Adipose tissue (tissue), 3 donors: ENCODE measurements around the gene ATF5. TPM values are rescaled to one million over a fixed set of nuclear protein-coding genes. Genes with fewer than 3 reads are reported as not detected.
"Not testable (repeated sequence)": the region's sequence is repeated elsewhere in the genome, so short reads cannot be mapped to it uniquely, and the experiment has no call there.

Experiments
- H3K27ac ChIP-seq: one replicate; pipeline ENCODE4 v1.5.1; 2013; ENCODE audit warnings: low read depth, low read length
- WGBS, 3 donors: extraction: QIAGEN DNeasy Blood & Tissue Kit; methylation state at CpG; one replicate each; pipeline ENCODE4 v1.1.7; 2013; 5-methylcytosine and 5-hydroxymethylcytosine counted together
- polyA plus RNA-seq, 3 donors: library from polyadenylated mRNA; stranded (reverse); fragments of 200-250 nt; gene quantifications; one replicate each; pipeline ENCODE4 v1.2.3, GENCODE V29; 2013
- donor health status: healthy with polysubstance abuse.
- donor health status: Bipolar disorder and iron deficiency.
- donor health status: healthy.

ATF5 gene
- polyA plus RNA-seq, 3 donors: 37.0 to 77.0 (median 41.7) TPM

- no peak overlapping the region for H3K27ac ChIP-seq
- WGBS, 3 donors: 84 to 95% (median 90%) methylated on average over 19 to 25 of the region's 25 CpGs
These were observed 3.7 kb downstream of the ATF5 start for GRCh38 chr19:49932731-49933131.

GRCh38 chr19:49933643-49934042, 4.6 kb downstream of the ATF5 start:
- no peak overlapping the region for H3K27ac ChIP-seq
- WGBS, 3 donors: 75 to 90% (median 86%) methylated on average over 8 of the region's 8 CpGs

GRCh38 chr19:49936549-49936948, 7.5 kb downstream of the ATF5 start:
- WGBS, 3 donors: 59 to 74% (median 67%) methylated on average over 5 of the region's 5 CpGs
- no peak overlapping the region for H3K27ac ChIP-seq

GRCh38 chr19:49937750-49938381, 8.9 kb downstream of the ATF5 start:
- WGBS, 3 donors: 10 to 20% (median 19%) methylated on average over 35 of the region's 35 CpGs
- H3K27ac ChIP-seq: no peak overlapping the region

- WGBS, 3 donors: 47 to 71% (median 68%) methylated on average over 4 of the region's 4 CpGs
- H3K27ac ChIP-seq: no peak overlapping the region
These were observed 9.7 kb downstream of the ATF5 start for GRCh38 chr19:49938662-49939061.

GRCh38 chr19:49939721-49940481, 10.9 kb downstream of the ATF5 start:
- WGBS, 3 donors: 48 to 79% (median 78%) methylated on average over 7 of the region's 7 CpGs
- H3K27ac ChIP-seq: no peak overlapping the region

GRCh38 chr19:49940482-49940791, 11.4 kb downstream of the ATF5 start:
- H3K27ac ChIP-seq: no peak overlapping the region
- WGBS, 3 donors: 90 to 92% (median 91%) methylated on average over 5 of the region's 5 CpGs

- not testable (repeated sequence) for H3K27ac ChIP-seq
- WGBS, 3 donors: 58 to 93% (median 75%) methylated on average over 5 of the region's 5 CpGs
These were observed 15.6 kb downstream of the ATF5 start for GRCh38 chr19:49944567-49944966.

GRCh38 chr19:49946415-49946814, 17.4 kb downstream of the ATF5 start:
- no peak overlapping the region for H3K27ac ChIP-seq
- 70 to 89% (median 88%) methylated on average over 8 of the region's 8 CpGs for WGBS, 3 donors

- 68 to 79% (median 77%) methylated on average over 11 of the region's 11 CpGs for WGBS, 3 donors
- H3K27ac ChIP-seq: no peak overlapping the region
These were observed 21.0 kb downstream of the ATF5 start for GRCh38 chr19:49949742-49950589.

GRCh38 chr19:49950590-49950948, 21.6 kb downstream of the ATF5 start:
- no peak overlapping the region for H3K27ac ChIP-seq
- 61 to 87% (median 87%) methylated on average over 5 of the region's 5 CpGs for WGBS, 3 donors

GRCh38 chr19:49950956-49951526, 22.0 kb downstream of the ATF5 start:
- WGBS, 3 donors: 83 to 88% (median 85%) methylated on average over 13 of the region's 13 CpGs

GRCh38 chr19:49951806-49952478, 22.9 kb downstream of the ATF5 start:
- H3K27ac ChIP-seq: no peak overlapping the region
- 55 to 78% (median 74%) methylated on average over 9 of the region's 9 CpGs for WGBS, 3 donors

More at GRCh38 chr19:49950956-49951526, 22.0 kb downstream of the ATF5 start:
- no peak overlapping the region for H3K27ac ChIP-seq

GRCh38 chr19:49952479-49952836, 23.5 kb downstream of the ATF5 start:
- H3K27ac ChIP-seq: no peak overlapping the region

GRCh38 chr19:49952906-49953305, 23.9 kb downstream of the ATF5 start:
- H3K27ac ChIP-seq: no peak overlapping the region
- 41 to 79% (median 68%) methylated on average over 13 of the region's 13 CpGs for WGBS, 3 donors

GRCh38 chr19:49953416-49953815, 24.4 kb downstream of the ATF5 start:
- H3K27ac ChIP-seq: no peak overlapping the region

GRCh38 chr19:49954092-49954829, 25.3 kb downstream of the ATF5 start:
- no peak overlapping the region for H3K27ac ChIP-seq
- WGBS, 3 donors: 11 to 16% (median 15%) methylated on average over 12 of the region's 12 CpGs

More at GRCh38 chr19:49953416-49953815, 24.4 kb downstream of the ATF5 start:
- 30 to 48% (median 33%) methylated on average over 7 of the region's 7 CpGs for WGBS, 3 donors

GRCh38 chr19:49954933-49955332, 25.9 kb downstream of the ATF5 start:
- no peak overlapping the region for H3K27ac ChIP-seq
- WGBS, 3 donors: 30 to 64% (median 51%) methylated on average over 11 of the region's 11 CpGs
